ENCODE data around the gene CES4A. TPM values are rescaled to one million over a fixed set of nuclear protein-coding genes. Genes with fewer than 3 reads are reported as not detected.
A peak's percentile ranks its signal among the peaks of the same experiment; 100 is the strongest.

The CES4A gene
- 13.3 TPM for total RNA-seq
- long read RNA-seq, partial matches to known transcripts: 2 of 15 reads
- long read RNA-seq, other reads (novel, unspliced or antisense): 11 of 15 reads

DNA sequence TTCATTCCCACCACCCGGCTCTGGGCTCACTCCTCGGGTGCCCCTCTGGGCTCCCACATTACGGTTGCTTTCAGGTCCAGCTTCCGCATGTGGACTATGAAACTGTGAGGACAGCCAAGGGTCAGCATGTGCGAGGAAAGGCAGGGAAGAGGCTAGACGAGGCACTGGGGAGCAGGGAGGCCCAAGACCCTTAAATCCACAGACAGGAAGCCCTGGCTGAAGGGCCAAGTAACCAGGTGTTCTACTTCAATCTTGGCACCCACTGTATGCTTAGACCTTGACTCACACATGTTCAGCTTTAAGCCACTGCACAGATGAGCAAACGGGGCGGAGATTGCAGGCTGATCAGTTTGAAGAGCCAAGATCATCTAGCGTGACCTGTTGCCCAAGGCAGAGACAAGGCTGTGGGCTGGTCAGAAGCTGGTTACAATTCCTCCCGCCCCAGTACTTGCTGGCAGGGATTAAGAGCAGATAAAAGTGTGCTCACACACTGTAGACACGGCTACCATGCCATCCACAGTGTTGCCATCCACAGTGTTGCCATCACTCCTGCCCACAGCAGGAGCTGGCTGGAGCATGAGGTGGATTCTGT lies at the start of gene CES4A:
Gene CES4A, plus strand, starts transcription at position 393 of the 592 bp plus-strand sequence. Its CDS starts 184 bp downstream, at position 577.
- H3K9me3 ChIP-seq: no peaks in the 10 kb centered on the region
- DNase-seq (no peak), ATAC-seq (peak; percentile 20)
- H3K36me3 ChIP-seq: no peaks in the 10 kb centered on the region
- no peaks in the 10 kb centered on the region for H3K4me1 ChIP-seq
- no peaks in the 10 kb centered on the region for H3K27me3 ChIP-seq
- H3K27ac ChIP-seq: no peak within 1 kb of the TSS
- no peak within 1 kb of the TSS for H3K4me3 ChIP-seq
- intact Hi-C loops (cut with DNase I): no loop called here
- TF ChIP-seq, protein P1, sequence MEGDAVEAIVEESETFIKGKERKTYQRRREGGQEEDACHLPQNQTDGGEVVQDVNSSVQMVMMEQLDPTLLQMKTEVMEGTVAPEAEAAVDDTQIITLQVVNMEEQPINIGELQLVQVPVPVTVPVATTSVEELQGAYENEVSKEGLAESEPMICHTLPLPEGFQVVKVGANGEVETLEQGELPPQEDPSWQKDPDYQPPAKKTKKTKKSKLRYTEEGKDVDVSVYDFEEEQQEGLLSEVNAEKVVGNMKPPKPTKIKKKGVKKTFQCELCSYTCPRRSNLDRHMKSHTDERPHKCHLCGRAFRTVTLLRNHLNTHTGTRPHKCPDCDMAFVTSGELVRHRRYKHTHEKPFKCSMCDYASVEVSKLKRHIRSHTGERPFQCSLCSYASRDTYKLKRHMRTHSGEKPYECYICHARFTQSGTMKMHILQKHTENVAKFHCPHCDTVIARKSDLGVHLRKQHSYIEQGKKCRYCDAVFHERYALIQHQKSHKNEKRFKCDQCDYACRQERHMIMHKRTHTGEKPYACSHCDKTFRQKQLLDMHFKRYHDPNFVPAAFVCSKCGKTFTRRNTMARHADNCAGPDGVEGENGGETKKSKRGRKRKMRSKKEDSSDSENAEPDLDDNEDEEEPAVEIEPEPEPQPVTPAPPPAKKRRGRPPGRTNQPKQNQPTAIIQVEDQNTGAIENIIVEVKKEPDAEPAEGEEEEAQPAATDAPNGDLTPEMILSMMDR (IDR thresholded peaks at IDR 0.05): no peak

DNA sequence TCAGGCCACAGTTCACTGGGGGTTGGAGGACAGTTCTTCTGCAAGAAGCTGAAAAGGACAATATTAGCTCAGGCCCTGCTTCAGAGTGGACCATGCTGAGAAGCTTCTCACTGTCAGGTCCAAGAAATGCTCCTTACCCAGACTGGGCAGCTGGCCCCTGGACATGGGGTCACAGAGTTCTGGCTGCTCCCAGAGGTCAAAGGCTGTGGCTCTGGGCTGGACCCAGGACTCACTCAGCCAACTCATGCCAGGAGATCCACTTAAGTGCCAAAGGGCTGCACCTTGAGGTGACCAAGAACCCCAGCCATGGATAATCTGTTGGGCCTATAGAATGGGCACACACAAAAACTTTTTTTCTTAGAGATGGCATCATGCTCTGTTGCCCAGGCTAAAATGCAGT lies 49.0 kb upstream of the CES4A start:
- Histone ChIP-seq H3K27ac (no peak overlapping the region), H3K9me3 (no peaks in the 10 kb centered on the region), H3K4me3 (no peak overlapping the region), H3K27me3 (no peaks in the 10 kb centered on the region), H3K4me1 (peaks cover 17% of the 10 kb centered on the region), H3K36me3 (peaks cover 59% of the 10 kb centered on the region)
- no peak for DNase-seq
- no peak for ATAC-seq
- intact Hi-C loops (cut with DNase I): no loop called here
- TF ChIP-seq, protein P1 (IDR thresholded peaks at IDR 0.05): no peak

DNA sequence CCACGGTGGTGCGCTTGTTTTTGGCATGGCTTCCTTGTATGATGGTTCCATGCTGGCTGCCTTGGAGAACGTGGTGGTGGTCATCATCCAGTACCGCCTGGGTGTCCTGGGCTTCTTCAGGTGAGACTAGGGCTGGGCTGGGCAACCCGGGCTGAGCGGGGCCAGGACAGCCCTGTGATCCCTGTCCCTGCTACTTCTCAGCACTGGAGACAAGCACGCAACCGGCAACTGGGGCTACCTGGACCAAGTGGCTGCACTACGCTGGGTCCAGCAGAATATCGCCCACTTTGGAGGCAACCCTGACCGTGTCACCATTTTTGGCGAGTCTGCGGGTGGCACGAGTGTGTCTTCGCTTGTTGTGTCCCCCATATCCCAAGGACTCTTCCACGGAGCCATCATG lies 48.2 kb upstream of the CES4A start:
- Histone ChIP-seq H3K36me3 (peaks cover 59% of the 10 kb centered on the region), H3K9me3 (no peaks in the 10 kb centered on the region), H3K4me1 (peaks cover 17% of the 10 kb centered on the region), H3K27me3 (no peaks in the 10 kb centered on the region), H3K27ac (no peak overlapping the region), H3K4me3 (no peak overlapping the region)
- TF ChIP-seq, protein P1 (IDR thresholded peaks at IDR 0.05): no peak
- DNase-seq (no peak), ATAC-seq (no peak)
- intact Hi-C loops (cut with DNase I): no loop called here

DNA sequence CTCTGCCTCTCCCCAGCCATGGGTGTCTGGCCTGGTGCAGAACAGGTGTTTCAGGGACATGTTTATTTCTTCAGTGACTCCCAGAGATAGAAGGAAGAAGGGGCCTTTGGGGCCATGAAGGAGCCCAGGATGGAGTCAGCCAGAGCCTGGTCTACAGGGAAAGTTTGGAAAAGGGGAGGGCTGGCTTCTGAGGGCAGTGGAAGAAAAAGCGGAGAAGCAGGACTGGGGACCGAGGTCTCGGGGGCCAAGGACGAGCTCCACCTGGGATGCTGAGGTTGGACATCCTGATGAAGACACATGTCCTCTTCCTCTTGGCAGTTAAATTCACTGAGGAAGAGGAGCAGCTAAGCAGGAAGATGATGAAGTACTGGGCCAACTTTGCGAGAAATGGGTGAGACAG lies 45.4 kb upstream of the CES4A start:
- Histone ChIP-seq H3K9me3 (no peaks in the 10 kb centered on the region), H3K27ac (no peak overlapping the region), H3K36me3 (peaks cover 59% of the 10 kb centered on the region), H3K27me3 (no peaks in the 10 kb centered on the region), H3K4me3 (no peak overlapping the region), H3K4me1 (peaks cover 4% of the 10 kb centered on the region)
- intact Hi-C loops (cut with DNase I): no loop called here
- TF ChIP-seq, protein P1 (IDR thresholded peaks at IDR 0.05): no peak
- DNase-seq (no peak), ATAC-seq (no peak)

DNA sequence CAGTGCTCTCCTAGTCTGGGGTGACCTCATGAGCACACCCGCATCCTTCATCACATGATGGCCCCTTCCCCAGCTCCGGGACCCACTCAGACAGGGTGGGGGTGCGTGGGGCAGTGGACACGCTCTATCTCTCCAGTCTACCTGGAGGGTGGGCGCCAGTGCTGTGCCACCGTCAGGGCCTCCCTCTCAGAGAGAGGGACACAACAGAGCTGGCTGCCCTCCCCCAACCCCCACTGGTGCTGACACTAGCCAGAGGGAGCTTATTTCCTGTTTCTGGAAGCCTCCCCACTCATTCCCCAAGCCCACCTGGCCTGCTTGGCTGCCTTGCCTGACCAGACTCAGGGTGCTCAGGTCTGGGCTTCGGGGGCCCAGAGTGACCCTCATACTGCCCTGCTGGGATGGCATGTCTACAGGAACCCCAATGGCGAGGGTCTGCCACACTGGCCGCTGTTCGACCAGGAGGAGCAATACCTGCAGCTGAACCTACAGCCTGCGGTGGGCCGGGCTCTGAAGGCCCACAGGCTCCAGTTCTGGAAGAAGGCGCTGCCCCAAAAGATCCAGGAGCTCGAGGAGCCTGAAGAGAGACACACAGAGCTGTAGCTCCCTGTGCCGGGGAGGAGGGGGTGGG lies 44.8 kb upstream of the CES4A start:
- ATAC-seq: no peak
- Histone ChIP-seq H3K4me3 (no peak overlapping the region), H3K9me3 (no peaks in the 10 kb centered on the region), H3K27me3 (no peaks in the 10 kb centered on the region), H3K36me3 (peaks cover 54% of the 10 kb centered on the region), H3K4me1 (peaks cover 6% of the 10 kb centered on the region), H3K27ac (no peak overlapping the region)
- TF ChIP-seq, protein P1 (IDR thresholded peaks at IDR 0.05): no peak
- intact Hi-C loops (cut with DNase I): no loop called here
- DNase-seq: no peak
